DND-41 (cell line): ENCODE data around the gene C12orf75.

ENCODE experiments used
- ATAC-seq: fragments of 200-7000 bp; cut with Tn5 transposase; 3 replicates; pipeline ENCODE4 v1.9.1; 2021; ENCODE audit warnings: low read depth; ENCODE audit not compliant: insufficient read depth
- DNase-seq: peaks from one replicate; pipeline ENCODE4 v3.0.0-alpha.2; 2020
- H2AFZ ChIP-seq: 2 replicates; pipeline ENCODE4 v1.6.0; 2012; ENCODE audit warnings: low read depth, low read length
- H3K27ac ChIP-seq: 2 replicates; pipeline ENCODE4 v1.5.1; 2012; ENCODE audit warnings: low read length, inconsistent platforms
- H3K27me3 ChIP-seq: fragments of 200-600 bp; sonication (generic); 2 replicates; pipeline ENCODE4 v1.6.0; 2012; ENCODE audit warnings: low read length, mild to moderate bottlenecking, inconsistent platforms; ENCODE audit not compliant: insufficient read depth, poor library complexity
- H3K36me3 ChIP-seq: 2 replicates; pipeline ENCODE4 v1.5.1; 2012; ENCODE audit warnings: low read length, inconsistent platforms; ENCODE audit not compliant: insufficient read depth
- H3K4me1 ChIP-seq: 2 replicates; pipeline ENCODE4 v1.5.1; 2012; ENCODE audit warnings: mild to moderate bottlenecking, low read length; ENCODE audit not compliant: insufficient read depth
- H3K4me2 ChIP-seq: 2 replicates; pipeline ENCODE4 v1.6.0; 2012; ENCODE audit warnings: mild to moderate bottlenecking, moderate library complexity, low read length, inconsistent platforms; ENCODE audit not compliant: insufficient read depth
- H3K4me3 ChIP-seq, 2 experiments: fragments of 200-600 bp in 1 of 2; shearing (Covaris generic) in 1 of 2; 2 replicates each; pipeline ENCODE4 v1.5.1; 2012 to 2016; ENCODE audit warnings: inconsistent platforms in 2 of 2, low read length in 2 of 2, mild to moderate bottlenecking in 2 of 2, low read depth in 1 of 2, moderate library complexity in 1 of 2
- H3K79me2 ChIP-seq: 2 replicates; pipeline ENCODE4 v1.6.0; 2012; ENCODE audit warnings: low read length, inconsistent platforms; ENCODE audit not compliant: insufficient read depth
- H3K9ac ChIP-seq: 2 replicates; pipeline ENCODE4 v1.6.0; 2012; ENCODE audit warnings: low read depth, mild to moderate bottlenecking, inconsistent platforms, low read length, moderate library complexity
- H3K9me3 ChIP-seq: 2 replicates; pipeline ENCODE4 v1.5.1; 2012; ENCODE audit warnings: low read length, moderate library complexity, mild to moderate bottlenecking, inconsistent platforms; ENCODE audit not compliant: insufficient read depth, severe bottlenecking
- H4K20me1 ChIP-seq: 2 replicates; pipeline ENCODE4 v1.6.0; 2012; ENCODE audit warnings: low read length; ENCODE audit not compliant: insufficient read depth
- EZH2 ChIP-seq: IDR thresholded peaks from 3 replicates; pipeline ENCODE4 v1.6.1; 2012; ENCODE audit warnings: borderline replicate concordance, low read depth, mild to moderate bottlenecking, moderate library complexity, low read length, inconsistent platforms; ENCODE audit not compliant: severe bottlenecking
- TF ChIP-seq, protein P1 (sequence below): IDR thresholded peaks from 2 replicates; pipeline ENCODE4 v1.5.1; 2012; ENCODE audit warnings: borderline replicate concordance, low read length, moderate library complexity, mild to moderate bottlenecking; ENCODE audit not compliant: poor library complexity, severe bottlenecking; ENCODE audit errors: extremely low read depth

The C12orf75 gene

DNA sequence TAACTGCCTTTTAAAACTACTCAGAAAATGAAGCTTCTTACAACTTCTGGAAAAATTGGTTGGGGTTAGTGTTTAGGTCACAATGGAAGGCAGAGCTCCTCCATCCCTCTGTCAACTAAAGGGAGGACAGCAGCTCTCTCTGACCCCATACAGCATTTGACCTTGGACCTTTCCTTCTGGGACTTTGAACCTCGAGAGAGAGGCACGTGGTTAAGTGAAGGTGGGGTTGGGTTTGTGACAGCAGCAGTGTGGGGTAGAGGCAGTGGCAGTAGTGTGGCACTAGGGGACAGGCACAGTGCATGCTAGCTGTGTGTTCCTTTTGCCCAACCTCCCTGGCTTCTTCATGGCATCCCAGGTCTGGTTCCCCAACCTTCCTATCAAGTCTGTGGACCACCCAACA lies 9.4 kb upstream of the C12orf75 start:
- Histone ChIP-seq H3K27me3 (no peaks in the 10 kb centered on the region), H3K9ac (no peak overlapping the region), H3K4me1 (peaks cover 3% of the 10 kb centered on the region; the same call in 1 of the 2 replicates), H3K27ac (no peak overlapping the region; the same call in 1 of the 2 replicates), H3K36me3 (no peaks in the 10 kb centered on the region), H4K20me1 (no peaks in the 10 kb centered on the region), H2AFZ (no peak overlapping the region), H3K4me2 (no peak overlapping the region), H3K79me2 (no peaks in the 10 kb centered on the region), H3K9me3 (no peaks in the 10 kb centered on the region), H3K4me3 (no peak overlapping the region)
- DNase-seq, result peak; percentile 36
- no peak for TF ChIP-seq EZH2
- TF ChIP-seq, protein P1, sequence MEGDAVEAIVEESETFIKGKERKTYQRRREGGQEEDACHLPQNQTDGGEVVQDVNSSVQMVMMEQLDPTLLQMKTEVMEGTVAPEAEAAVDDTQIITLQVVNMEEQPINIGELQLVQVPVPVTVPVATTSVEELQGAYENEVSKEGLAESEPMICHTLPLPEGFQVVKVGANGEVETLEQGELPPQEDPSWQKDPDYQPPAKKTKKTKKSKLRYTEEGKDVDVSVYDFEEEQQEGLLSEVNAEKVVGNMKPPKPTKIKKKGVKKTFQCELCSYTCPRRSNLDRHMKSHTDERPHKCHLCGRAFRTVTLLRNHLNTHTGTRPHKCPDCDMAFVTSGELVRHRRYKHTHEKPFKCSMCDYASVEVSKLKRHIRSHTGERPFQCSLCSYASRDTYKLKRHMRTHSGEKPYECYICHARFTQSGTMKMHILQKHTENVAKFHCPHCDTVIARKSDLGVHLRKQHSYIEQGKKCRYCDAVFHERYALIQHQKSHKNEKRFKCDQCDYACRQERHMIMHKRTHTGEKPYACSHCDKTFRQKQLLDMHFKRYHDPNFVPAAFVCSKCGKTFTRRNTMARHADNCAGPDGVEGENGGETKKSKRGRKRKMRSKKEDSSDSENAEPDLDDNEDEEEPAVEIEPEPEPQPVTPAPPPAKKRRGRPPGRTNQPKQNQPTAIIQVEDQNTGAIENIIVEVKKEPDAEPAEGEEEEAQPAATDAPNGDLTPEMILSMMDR, result peak; percentile 56
- peak; percentile 74 for ATAC-seq

GRCh38 chr12:105322070-105322469 lies 8.4 kb upstream of the C12orf75 start:
- Histone ChIP-seq H3K36me3 (no peaks in the 10 kb centered on the region), H3K4me2 (no peak overlapping the region), H3K27ac (no peak overlapping the region), H3K27me3 (no peaks in the 10 kb centered on the region), H2AFZ (no peak overlapping the region), H3K9ac (no peak overlapping the region), H4K20me1 (no peaks in the 10 kb centered on the region), H3K79me2 (no peaks in the 10 kb centered on the region), H3K9me3 (no peaks in the 10 kb centered on the region), H3K4me3 (no peak overlapping the region), H3K4me1 (peaks cover 13% of the 10 kb centered on the region)
- ATAC-seq (no peak), DNase-seq (no peak)
- no peak for TF ChIP-seq EZH2
- TF ChIP-seq, protein P1, result no peak

DNA sequence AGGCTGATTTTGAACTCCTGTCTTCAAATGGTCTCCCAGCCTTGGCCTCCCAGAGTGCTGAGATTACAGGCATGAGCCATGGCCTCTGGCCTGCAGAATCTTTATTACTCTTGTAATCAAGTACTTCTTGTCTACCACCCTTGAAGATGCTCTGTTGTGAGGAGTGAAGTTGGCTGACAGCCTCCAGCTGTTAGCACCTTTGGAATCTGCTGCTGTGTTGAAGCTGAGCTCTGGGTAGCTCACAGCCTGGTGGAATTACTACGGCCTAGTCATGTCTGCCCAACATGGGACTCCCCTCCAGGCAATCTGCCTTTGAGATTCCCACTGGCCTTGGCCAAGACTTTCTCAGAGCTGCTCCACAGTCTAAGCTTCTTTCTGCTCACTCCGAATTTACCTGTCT lies 5.8 kb upstream of the C12orf75 start:
- no peak overlapping the region for H2AFZ ChIP-seq
- ATAC-seq, result no peak
- H3K27ac ChIP-seq, result no peak overlapping the region
- H4K20me1 ChIP-seq, result no peaks in the 10 kb centered on the region
- no peaks in the 10 kb centered on the region for H3K9me3 ChIP-seq
- no peaks in the 10 kb centered on the region for H3K79me2 ChIP-seq
- peaks cover 25% of the 10 kb centered on the region for H3K4me1 ChIP-seq
- H3K9ac ChIP-seq, result no peak overlapping the region
- no peak overlapping the region for H3K4me3 ChIP-seq
- TF ChIP-seq, protein P1, result no peak
- H3K36me3 ChIP-seq, result no peaks in the 10 kb centered on the region
- no peaks in the 10 kb centered on the region for H3K27me3 ChIP-seq
- DNase-seq, result no peak
- no peak overlapping the region for H3K4me2 ChIP-seq

- Histone ChIP-seq H3K36me3 (no peaks in the 10 kb centered on the region), H2AFZ (no peak overlapping the region), H3K27ac (no peak overlapping the region), H4K20me1 (no peaks in the 10 kb centered on the region), H3K4me1 (peaks cover 29% of the 10 kb centered on the region), H3K9ac (no peak overlapping the region), H3K9me3 (no peaks in the 10 kb centered on the region), H3K27me3 (no peaks in the 10 kb centered on the region), H3K79me2 (no peaks in the 10 kb centered on the region), H3K4me3 (no peak overlapping the region), H3K4me2 (no peak overlapping the region)
- ATAC-seq (no peak), DNase-seq (no peak)
- TF ChIP-seq, protein P1, result no peak
- TF ChIP-seq EZH2, result no peak
These were observed 5.4 kb upstream of the C12orf75 start for GRCh38 chr12:105325117-105325516.
